A549 (cell line): ENCODE data around the gene GCNT3.

Experiments
- BCL3 ChIP-seq: fragments of >200 bp; sonication (Bioruptor Twin); formaldehyde crosslinking; IDR thresholded peaks from 3 replicates; pipeline ENCODE4 v1.6.1; 2016
- CHD4 ChIP-seq: fragments of 200-600 bp; sonication (generic); IDR thresholded peaks from 2 replicates; pipeline ENCODE4 v1.6.1; 2016; ENCODE audit warnings: antibody characterized with exemption, mild to moderate bottlenecking, borderline replicate concordance
- CTCF ChIP-seq: fragments of >200 bp; sonication (Bioruptor Twin); formaldehyde crosslinking; IDR thresholded peaks from 3 replicates; pipeline ENCODE4 v1.5.1; 2016
- EP300 ChIP-seq, 2 experiments: fragments of >200 bp; sonication (Bioruptor Twin); formaldehyde crosslinking; IDR thresholded peaks; 2 replicates in 1 of 2; 3 replicates in 1 of 2; pipeline ENCODE4 v1.6.1; 2016 to 2017
- RAD21 ChIP-seq, 2 experiments: fragments of >200 bp in 1 of 2; sonication (Bioruptor Twin) in 1 of 2; formaldehyde crosslinking in 1 of 2; IDR thresholded peaks in 1 of 2; conservative IDR thresholded peaks in 1 of 2; 2 replicates in 1 of 2; 3 replicates in 1 of 2; pipeline ENCODE4 v1.6.1; 2012 to 2018; ENCODE audit warnings: inconsistent platforms in 1 of 2
- RCOR1 ChIP-seq: fragments of 150-350 bp; IDR thresholded peaks from 2 replicates; pipeline ENCODE4 v1.6.1; 2014; ENCODE audit warnings: antibody characterized with exemption, low read length, low read depth
- REST ChIP-seq: fragments of 200-600 bp; sonication (generic); IDR thresholded peaks from 2 replicates; pipeline ENCODE4 v1.6.1; 2016; ENCODE audit warnings: antibody characterized with exemption, mild to moderate bottlenecking, moderate library complexity
- ZSCAN20 ChIP-seq: fragments of 250-450 bp; sonication (Bioruptor Pico); IDR thresholded peaks from 2 replicates; pipeline ENCODE4 v1.8.0; 2022; ENCODE audit warnings: mild to moderate bottlenecking, moderate library complexity

- no peak for TF ChIP-seq CTCF
- no peak for TF ChIP-seq RAD21 (conservative IDR thresholded peaks at IDR 0.05 in 1 of 2, IDR thresholded peaks at IDR 0.05 in 1 of 2)
- TF ChIP-seq RCOR1, result no peak
- no peak for TF ChIP-seq BCL3
- TF ChIP-seq CHD4, result no peak
- no peak for TF ChIP-seq ZSCAN20 (CRISPR knock-in tag)
- TF ChIP-seq REST, result no peak
- TF ChIP-seq EP300 (IDR thresholded peaks at IDR 0.05), result 0 out of 5 replicates have a peak, but pooled peaks of 1 of the 2 experiments have one; percentile 5
Observed at GRCh38 chr15:59565299-59565698, 46.3 kb upstream of the GCNT3 start.
